HL-60 (cell line): ENCODE data around the gene CASP12.

Source experiments
- POLR2AphosphoS5 ChIP-seq: IDR thresholded peaks from 2 replicates; pipeline ENCODE4 v1.6.1; 2012; ENCODE audit warnings: low read depth
- TF ChIP-seq, protein P1 (sequence below): IDR thresholded peaks from one replicate; pipeline ENCODE4 v1.5.1; 2011; ENCODE audit warnings: low read length, control low read depth, inconsistent platforms; ENCODE audit not compliant: insufficient read depth

DNA sequence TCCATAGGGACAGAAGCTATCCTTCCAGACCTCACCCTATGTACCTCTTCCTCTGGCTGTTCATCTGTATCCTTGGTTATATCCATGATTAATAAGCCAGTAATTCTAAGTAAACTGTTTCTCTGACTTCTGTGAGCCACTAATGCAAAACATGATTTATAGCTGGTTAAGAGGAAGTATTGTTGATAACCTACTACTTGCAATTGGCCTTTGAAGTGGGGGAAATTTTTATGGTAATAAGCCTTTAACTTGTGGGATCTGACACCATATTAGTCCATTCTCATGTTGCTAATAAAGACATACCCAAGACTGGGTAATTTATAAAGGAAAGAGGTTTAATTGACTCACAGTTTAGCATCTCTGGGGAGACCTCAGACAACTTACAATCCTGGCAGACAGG lies 21.9 kb downstream of the CASP12 start:
- TF ChIP-seq, protein P1, sequence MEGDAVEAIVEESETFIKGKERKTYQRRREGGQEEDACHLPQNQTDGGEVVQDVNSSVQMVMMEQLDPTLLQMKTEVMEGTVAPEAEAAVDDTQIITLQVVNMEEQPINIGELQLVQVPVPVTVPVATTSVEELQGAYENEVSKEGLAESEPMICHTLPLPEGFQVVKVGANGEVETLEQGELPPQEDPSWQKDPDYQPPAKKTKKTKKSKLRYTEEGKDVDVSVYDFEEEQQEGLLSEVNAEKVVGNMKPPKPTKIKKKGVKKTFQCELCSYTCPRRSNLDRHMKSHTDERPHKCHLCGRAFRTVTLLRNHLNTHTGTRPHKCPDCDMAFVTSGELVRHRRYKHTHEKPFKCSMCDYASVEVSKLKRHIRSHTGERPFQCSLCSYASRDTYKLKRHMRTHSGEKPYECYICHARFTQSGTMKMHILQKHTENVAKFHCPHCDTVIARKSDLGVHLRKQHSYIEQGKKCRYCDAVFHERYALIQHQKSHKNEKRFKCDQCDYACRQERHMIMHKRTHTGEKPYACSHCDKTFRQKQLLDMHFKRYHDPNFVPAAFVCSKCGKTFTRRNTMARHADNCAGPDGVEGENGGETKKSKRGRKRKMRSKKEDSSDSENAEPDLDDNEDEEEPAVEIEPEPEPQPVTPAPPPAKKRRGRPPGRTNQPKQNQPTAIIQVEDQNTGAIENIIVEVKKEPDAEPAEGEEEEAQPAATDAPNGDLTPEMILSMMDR, result no peak
- TF ChIP-seq POLR2AphosphoS5, result no peak
